Inferior parietal cortex (tissue), 1 donor: ENCODE measurements around the gene PJA1.

Source experiments
- DNase-seq: peaks from one replicate; pipeline ENCODE4 v3.0.0-alpha.2; 2016; ENCODE audit errors: extremely low spot score

Gene PJA1

DNA sequence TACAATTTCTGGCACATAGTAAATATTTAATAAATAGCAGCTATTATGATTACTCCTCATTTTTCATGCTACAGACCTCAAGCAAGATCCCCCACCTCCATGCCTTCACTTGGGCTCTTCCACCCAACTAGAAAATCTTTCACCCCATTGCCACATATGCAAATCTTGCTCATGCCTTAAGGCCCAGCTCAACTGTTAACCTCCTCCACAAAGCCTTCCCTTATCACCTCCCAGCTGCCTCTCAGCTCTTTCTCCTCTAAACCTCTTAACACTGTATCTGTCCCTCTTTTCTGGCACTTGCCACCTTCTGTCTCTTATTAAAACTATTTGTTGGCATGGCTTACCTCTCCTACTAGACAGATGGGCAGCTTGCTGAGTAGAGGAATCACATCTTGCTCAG lies 51.5 kb downstream of the PJA1 start:
- DNase-seq = no peak
